ENCODE results near the gene TMEM273. TPM values are rescaled to one million over a fixed set of nuclear protein-coding genes. Genes with fewer than 3 reads are reported as not detected.

The TMEM273 gene, protein sequence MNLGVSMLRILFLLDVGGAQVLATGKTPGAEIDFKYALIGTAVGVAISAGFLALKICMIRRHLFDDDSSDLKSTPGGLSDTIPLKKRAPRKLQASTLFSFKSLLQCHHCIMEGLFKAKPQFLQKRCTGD
- 16.2 and 49.9 TPM in 2 replicates for total RNA-seq

DNA sequence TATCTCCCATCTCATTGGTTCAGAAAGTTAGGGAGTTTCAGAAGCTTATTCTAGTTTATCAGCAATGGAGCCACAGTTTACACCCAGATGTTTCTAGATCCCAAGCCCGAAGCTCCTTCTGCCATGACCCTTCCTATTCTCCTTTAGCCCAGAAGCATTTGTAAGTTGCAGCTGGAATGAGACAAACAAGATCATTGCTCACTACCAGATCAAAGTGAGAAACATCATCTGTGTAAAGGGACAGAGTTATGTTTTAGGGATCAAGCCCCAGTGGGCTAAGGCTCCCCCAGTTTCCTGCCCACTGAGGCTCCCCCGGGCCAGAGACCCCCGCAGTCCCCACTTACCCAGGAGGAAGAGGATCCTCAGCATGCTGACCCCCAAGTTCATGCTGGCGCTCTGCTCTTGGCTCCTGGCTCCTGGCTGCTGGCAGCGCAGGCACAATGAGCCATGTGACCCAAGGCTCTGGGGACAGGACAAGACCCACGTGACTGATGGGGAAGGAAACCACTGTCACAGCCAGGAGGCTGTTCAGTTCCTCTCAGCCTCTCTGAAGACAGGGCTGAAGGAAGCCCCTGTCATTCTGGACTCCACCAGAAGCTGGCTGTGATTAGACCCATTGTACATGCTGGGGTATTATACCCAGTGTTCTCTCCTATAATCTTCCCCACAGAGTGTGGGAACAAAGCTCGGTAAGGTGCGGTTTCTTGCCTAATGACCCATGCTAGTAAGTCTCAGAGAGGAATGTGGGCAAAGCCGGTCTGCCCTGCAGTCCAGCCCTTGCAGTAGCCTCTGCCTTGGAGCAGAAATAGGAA is at the start of gene TMEM273:
TSS of gene TMEM273 (minus strand) at position 442 of the 812 bp plus-strand sequence. CDS start at position 387, 55 bp downstream.
- DNase-seq: peak; percentile 64

DNA sequence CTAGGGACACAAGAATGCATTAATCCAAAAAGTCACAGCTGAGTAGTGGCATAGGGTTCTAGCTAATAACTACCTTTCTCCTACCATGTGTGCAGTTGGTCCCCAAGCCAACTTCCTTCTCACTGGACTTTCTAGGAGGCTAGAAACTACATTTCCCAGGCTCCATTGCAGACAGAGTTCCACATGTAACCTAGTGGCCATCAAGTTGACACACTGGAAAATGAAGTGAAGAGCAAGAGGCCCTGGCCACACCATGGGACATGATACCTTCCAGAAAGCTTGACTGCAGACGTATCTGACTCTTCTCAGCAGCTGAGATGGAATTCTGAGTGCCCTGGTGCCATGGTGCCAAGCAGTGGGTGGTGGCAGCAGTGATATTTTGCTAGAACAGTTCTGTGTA is 49.8 kb upstream of the TMEM273 start:
- no peak for DNase-seq

DNA sequence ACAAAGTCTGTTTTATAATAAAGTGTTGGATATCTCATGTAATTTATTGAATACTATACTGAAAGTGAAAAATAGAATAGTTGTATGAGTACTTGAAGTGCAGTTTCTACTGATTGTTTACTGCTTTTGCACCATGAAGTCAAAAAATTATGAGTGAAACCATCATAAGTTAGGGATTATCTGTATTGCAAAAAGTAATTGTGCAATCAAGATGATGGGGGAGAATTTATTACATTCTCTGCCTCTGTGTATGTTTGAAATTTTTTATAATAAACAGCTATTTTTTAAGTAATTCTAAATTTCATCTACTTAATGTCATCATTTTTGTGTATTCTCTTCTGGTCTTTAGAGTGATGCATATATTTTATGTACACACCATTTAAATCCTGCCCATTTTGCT is 47.2 kb upstream of the TMEM273 start:
- DNase-seq: no peak

DNA sequence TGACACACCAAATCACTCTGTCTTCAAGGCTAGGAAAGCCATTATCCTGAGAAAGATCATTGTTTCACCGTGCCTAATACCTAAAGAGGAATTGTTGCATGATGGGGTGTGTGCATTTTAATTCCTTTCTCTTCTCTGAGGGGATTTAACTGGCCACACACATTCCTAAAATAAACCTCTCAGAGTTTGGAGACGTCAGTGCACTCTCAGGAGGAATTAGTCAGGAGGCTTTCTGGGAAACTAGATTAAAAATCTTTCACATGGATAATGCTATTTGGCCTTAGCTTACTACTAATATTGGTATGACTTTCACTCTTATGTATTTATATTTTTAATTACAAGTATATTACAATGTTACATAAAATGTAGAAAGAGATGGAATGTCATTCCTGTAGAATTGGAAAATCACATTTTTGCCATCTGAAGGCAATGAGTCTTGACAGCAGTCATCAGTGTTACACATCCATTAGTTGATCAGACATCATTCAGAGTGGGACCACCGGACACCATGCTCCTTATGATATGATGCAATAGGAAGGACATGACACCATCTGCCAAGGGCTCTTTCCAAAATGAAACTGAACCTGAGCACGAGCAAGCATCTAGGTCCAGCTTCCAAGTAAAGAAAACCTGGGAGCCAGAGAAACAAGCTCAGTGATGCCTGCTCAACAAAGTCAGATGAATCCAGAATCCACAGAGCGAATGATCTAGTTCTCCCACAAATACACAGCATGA is 43.1 kb upstream of the TMEM273 start:
- DNase-seq: no peak

DNA sequence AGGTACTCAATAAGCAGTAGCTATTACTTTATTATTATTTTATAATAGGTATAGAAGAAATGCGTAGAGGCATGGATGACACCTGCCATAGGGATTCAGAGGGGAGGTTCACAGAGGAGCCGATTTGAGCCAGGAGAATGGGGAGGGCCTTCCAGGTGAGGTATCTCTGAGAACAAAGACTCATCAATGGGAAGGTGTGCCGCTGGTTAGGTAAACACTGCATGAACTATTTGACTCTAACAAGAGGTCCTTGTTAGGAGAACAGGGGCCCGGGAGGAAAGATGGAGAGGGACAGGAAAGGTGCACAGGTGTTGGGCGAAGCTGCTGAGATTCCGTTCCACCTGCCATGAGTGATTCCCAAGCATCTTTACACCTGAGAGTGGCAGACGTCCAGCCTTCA is 41.8 kb upstream of the TMEM273 start:
- no peak for DNase-seq

DNA sequence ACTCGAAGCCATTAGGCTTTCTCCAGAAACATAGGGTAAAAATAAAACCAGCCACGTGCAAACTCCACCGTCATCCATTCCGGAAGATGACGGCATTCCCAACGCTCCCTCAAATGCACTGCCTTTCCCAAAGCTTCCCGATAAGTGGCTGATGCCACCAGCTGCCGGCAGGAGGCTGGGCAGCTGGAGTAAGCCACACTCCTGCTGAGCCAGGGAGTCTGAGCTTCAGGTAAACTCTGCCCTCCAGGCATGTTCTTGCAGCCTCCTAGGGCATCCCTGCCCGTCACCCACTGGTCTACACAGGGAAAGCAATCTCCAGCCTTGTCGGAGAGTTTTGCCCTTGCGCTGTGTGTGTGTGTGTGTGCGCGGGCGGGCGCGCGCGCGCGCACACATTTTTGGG is 40.5 kb upstream of the TMEM273 start:
- DNase-seq: peak; percentile 34

DNA sequence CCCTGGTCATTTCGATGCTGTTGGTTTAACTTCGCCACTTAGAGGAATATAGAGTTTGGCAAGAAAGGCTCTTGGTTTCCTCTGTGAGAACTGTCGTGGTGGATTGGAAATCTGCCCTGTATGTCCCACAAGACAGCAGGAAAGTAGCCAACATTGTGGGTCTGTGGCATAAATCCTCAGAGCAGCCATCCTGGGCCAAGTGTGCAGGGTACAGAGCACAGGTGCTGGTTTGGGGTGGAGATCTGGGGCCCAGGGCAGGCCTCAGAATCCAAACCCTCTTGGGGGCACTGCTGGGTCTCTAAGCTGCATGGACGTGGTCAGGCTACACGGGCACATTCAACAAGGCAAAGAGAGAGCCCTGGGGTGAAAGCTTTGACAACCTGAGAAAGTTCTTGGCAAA is 39.2 kb upstream of the TMEM273 start:
- DNase-seq: no peak

DNA sequence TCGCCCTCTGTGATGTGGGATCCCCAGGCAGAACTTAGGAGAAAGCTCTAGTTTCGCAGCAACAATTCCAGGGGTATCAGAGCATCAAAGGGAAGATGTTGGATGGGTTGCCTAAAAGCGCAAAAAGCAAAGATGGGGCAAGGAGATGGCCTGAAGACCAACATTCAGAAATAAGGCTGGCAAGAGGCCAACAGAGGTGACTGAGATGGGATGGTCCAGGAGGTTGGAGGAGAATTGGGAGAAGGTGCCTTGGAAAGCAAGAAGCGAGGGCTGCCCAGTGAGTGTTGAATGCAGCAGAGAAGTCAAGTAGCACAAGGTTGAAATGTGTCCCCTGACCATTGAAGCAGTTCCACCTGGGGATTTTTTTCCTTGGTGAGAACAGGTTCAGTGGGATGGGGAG is 38.4 kb upstream of the TMEM273 start:
- no peak for DNase-seq

DNA sequence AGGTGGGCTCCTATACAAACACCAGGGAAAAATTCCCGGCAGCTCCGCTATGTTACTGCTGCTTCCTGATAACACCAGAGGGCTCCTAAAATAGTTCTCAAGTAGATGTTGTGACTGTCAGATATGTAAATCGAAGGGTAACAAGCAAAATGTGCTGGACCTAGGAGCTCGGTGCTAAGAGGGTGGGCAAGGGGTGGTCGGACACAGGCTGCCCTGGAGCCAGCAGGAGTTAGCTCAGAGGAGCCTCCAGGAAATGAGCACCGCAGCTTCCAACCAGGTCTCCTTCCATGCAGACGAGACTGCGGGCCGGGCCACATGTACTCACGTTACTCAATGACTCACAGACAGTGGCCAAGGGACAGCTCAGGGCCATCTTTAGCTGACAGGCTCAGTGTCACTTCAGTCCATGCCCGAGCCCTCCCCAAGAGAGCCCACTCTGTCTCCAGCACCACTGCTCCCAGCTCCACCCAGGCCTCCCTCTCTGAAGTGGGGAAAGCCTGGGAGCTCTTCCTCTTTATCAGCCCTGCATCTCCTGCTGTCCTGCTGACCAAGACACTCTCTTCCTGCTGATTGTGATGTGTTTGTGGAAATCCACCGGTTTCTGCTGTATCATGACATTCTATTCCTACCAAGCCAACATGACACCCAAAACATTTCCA is 37.2 kb upstream of the TMEM273 start:
- no peak for DNase-seq

DNA sequence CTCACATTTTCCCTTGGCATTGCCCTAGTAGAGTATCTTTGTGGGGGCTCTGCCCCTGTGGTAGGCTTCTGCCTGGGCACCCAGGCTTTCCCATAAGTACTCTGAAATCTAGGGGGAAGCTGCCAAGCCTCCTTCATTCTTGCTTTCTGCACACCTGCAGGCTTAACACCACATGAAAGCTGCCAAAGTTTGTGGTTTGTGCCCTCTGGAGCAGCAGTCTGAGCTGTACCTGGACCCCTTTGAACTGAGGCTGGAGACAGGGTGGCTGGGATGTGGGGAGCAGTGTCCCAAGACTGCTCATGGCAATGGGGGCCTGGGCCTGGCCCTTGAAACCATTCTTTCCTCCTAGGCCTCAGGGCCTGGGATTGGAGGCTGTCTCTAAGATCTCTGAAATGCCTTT is 35.0 kb upstream of the TMEM273 start:
- no peak for DNase-seq

DNA sequence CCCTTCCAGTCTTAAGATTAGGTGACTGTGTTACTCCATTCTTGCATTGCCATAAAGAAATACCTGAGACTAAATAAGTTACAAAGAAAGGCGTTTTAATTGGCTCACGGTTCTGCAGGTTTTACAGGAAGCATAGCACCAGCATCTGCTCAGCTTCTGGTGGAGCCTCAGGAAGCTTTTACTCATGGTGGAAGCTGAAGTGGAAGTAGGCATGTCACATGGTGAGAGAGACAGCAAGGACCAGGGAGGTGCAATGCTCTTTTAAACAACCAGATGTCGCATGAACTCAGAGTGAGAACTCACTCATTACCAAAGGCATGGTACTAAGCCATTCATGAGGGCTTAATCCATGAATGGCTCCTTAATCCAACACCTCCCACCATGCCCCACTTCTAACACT is 34.0 kb upstream of the TMEM273 start:
- DNase-seq: no peak

DNA sequence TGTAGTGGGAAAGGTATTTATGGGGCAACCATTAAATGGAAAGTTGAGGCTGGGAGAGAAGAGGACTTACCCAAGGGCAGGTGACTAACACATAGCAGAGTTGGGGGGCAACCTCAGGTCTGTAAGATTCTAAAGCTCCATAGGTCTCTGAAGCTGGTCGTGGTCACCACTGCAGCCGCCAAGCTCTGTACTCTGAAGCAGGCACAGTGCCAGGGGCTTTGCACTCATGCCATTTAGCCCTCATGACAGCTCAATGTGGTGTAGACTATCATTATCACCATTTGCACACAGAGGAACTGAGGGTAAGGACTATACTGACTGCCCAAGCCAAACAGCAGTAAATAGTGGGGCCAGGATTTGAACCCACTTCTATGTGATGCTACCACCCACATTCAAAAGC is 32.5 kb upstream of the TMEM273 start:
- no peak for DNase-seq

DNA sequence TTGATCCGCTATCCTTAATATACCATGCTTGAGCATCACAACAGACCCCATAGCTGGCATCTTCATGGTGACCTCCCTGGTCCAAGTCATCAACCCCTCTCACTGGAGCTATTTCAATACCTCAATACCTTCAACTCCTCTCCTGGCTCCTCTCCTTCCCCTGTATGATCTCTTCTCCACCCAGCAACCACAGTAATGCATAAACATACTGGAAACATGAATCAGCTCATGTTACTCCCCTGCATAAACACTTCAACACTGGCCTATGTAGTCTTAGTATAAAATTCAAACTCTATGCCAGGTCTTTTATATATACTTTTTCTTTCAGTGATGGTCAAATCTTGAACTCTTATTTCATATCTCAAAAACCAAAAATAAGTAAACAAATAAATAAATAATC is 31.8 kb upstream of the TMEM273 start:
- DNase-seq: no peak

DNA sequence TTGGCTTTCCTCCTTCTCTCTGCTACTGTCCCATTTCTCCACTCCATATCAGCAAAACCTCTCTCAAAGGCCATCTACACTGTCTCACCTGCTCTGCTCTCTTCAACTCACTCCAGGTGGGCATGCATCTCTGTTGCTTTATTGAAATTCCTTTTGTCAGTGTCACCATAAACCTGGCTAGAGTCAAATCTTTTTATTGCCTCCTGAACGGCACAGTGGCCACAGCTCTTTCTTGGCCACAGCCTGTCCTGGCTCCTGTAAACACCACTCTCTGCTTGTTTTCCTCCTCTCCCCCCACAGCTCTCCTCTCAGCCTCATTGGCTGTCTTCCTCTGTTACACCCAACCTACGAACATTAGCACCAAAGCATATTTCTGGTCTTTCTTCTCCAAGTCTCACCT is 31.1 kb upstream of the TMEM273 start:
- DNase-seq: no peak

DNA sequence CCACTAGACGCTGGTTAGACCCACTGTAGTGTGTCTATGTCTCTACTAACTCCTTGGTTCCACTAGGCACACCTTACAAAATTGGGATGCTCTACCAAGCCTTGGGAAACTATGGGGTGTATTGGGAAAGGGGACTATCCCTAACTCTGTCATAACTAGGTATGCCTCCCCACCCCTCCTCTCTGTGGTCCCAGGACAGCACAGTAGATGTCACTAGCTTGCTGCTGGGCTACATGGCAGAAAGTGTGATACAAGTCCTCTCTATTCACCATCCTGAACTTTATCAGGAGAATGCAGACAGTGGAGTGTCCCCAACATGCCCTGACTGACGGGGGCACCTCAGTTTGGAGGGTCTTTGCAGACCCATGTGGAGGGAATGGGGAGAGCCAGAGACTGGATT is 30.3 kb upstream of the TMEM273 start:
- DNase-seq: no peak

DNA sequence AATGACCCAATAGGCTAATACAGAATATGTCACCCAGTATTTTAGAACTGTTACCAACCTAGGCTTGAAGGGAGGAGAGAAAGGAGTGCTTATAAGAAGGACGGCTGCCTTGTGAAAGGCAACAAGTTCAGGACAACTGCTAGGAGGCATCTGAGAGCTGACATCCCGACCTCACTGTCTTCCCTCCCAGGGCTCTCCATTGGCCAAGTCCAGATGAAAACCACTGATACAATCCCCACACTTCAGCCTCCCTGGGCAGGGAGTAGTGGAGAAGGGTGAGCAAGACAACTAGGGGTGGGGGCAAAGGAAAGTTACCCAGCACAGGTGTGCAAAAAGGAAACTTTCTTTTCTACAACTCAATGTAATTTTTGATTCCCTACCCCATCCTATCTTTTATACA is 29.5 kb upstream of the TMEM273 start:
- DNase-seq: no peak

DNA sequence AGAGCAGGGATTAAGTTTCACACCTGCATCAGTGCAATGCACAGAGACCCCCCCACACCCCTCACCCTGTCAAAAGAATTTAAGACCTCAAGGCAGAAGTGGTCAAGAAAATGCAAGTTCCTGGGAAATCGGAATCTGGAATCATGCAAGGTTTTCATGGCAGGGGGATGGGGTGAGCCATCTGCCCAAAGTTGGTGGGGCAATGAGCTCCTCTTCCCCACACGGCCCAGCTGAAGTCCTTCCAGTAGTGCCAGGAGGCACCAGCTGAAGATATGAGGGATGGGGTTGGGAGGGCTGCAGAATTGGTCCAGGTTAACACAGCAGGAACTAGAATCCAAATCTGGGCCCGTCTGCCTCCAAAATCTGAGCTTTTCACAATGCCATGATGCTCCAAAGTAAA is 25.0 kb upstream of the TMEM273 start:
- no peak for DNase-seq

DNA sequence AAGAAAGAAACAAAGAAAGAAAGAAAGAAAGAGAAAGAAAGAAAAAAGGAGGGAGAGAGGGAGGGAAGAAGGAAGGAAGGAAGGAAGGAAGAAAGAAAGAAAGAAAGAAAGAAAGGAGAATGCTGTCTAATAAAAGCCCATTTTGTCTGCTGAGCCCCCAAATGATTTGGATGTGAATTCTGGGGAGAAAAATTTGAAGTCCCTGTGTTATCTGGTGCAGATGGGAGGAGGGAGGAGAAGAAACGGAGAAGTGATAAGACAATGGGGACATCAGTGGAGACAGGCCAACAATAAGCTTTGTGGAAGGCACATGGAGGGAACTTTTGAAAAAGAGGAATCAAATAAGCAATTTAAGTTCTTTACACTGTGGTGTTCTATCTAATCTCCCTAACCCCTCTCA is 24.6 kb upstream of the TMEM273 start:
- DNase-seq: no peak

DNA sequence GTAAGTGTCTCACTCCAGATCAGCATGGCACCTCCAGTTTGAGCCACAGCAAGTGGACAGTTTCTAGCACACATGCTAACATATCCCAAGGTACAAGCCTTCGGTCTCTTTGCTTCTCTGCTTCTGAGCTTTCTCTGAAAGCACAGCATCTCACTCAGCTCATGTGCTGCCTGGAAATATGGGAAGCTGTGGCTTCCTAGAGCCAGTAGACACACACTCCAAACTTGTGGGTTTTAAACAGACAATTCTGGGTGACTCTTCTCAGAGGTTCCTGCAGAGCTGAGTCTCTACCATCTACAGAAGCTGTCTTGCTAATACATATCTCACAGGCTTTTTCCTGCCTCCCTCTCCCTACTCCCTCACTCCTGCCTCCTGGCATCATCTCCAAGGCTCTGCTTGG is 23.9 kb upstream of the TMEM273 start:
- no peak for DNase-seq

DNA sequence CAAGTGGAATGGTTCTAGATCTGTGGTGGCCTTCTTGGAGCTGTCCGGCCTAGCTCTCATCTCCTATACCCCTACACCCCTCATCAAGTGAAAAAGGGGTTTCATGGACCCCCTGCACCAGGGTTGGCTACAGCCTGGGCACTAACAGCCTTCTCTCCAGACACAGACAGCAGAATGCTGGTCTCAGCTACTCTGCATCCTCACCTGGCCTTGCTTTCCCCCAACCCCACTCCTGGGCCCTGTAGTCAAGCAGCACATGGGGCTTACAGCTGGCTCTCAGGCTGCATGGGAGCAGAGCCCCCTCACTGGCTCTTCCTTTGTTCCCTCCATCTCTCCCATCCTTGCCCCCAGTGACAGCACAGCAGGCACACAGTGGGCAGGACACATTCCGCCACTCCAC is 20.8 kb upstream of the TMEM273 start:
- DNase-seq: no peak

DNA sequence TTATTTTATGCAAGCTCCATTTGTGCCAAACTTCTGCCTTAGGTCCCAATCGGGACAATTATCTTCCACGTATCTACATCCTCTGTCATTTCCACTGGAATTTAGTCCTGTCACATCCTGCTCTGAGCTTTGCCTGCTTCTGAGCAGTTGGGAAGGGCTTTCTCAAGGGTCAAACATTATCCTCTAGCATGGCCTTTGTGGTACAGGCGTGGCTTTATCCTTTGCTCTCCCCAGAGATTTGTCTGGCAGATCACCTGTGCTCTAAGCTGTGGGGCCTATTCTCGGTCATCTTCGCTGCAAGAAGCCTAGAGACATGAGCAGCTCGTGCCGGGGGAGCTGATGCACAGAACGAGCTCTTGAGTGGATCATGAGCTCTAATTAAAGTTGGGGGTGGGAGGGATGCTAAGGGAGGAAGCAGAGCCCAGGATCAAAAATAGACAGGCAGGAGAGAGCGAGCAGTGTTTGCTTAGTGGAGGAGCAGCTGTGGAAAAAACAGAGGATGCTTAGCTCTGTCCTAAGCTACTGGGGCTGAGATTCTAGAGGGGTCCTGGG is 19.8 kb upstream of the TMEM273 start:
- no peak for DNase-seq

DNA sequence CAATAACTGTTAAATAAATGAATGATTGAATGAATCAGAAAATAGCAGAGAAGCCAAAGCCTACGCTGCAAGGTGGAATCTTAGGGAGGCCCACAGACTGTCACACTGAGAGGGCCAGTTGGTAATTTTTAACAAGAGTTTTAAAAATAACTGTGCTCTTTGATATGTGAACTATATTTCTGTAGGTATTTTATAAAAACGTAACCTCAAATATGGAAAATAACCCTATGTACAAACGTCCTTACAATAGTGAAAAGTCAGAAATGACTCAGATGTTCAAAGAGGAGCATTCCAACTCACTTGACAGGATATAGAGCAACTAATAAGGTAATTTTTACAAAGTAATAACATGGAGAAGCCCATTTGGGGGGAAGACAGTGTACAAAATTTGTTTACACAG is 18.9 kb upstream of the TMEM273 start:
- no peak for DNase-seq

DNA sequence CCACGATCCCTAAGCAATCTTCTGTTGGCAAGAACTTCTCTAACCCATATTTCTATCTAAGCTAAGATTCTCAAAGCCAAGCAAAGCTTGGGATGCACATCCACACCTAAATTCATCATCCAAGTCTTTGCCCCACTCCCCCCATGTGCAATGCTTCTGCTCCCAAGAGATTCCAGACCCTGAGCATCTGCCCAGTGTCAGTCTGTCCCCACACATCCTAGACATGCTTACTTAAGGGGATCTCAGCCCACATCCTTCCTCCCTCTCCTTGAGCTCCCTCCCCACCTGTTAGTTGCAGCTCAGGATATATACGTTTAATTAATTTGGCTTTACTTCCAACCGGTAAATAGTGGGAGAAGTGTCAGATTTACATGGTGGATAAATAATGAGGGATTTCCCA is 17.0 kb upstream of the TMEM273 start:
- DNase-seq: no peak
